Measurements from ENCODE around the gene F10.

Gene F10

DNA sequence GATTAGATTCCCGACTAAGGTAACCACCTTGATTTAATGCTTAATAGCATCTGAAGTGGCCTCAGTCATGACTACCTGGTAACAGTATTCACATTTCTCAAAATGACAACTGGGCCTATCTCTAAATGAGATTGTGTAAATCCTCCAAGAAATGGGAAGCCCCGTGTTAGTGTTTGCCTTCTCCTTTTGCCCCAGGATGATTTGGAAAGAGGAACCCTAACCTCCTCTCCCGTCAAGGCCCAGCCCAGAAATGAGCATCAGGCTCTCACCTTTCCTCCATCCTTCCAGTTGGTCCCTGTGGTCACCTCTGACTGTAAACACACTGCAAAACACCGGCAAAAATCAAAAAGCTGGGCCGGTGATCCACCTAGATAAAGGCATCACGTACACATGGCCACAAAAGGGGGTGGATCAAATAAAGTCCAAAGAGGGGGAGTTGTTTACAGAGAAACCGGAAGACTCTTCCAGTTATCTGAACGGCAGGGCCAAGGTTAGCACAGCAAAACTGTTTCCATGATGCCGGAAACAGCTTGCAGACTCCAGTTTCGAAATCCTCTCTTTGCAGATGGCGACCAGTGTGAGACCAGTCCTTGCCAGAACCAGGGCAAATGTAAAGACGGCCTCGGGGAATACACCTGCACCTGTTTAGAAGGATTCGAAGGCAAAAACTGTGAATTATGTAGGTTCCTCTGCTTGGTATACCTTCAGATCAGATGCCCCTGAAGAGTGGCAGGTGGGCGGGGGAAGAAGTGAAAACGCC lies 16.4 kb downstream of the F10 start:
- DNase-seq (ENCODE audit: low spot score): no peak

- no peak for DNase-seq (ENCODE audit: low spot score)
Observed at GRCh38 chr13:113139577-113139976, 17.0 kb downstream of the F10 start.

GRCh38 chr13:113140677-113141600 lies 18.3 kb downstream of the F10 start:
- no peak for DNase-seq (ENCODE audit: low spot score)

DNA sequence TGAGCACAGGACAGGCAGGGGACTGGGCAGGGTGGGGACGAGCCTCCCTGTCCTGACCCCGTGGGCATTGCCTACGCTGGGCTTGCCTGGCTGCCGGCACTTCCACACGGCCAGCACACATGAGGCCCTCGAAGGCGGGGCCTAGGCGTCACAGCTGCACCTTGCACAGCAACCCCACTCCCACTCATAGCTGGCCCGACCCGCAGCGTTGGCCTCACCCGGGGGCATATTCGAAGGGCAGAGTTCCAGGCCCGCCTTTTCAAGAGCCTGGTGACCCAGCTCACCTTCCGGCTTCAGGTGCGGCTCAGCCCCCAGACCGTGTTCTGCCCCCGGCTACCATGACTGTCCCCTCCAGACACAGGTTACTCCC lies 19.0 kb downstream of the F10 start:
- no peak for DNase-seq (ENCODE audit: low spot score)

DNA sequence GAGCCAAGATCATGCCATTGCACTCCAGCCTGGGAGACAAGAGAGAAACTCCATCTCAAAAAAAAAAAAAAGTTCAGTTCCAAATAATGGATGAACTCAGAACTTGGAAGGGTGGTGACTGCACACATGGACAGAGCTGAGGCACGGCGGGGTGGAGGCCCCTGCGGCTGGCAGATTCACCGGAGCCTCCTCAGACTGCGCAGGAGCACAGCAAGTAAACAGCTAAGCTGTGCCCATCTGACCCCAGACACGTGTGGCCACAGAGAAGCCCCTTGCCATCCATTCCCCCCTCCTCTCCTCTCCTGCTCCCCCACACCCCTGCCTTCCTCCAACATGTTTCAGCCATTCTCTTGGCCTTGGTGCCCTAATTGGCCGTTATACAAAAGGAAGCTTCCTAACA lies 20.3 kb downstream of the F10 start:
- DNase-seq (ENCODE audit: low spot score): no peak

DNA sequence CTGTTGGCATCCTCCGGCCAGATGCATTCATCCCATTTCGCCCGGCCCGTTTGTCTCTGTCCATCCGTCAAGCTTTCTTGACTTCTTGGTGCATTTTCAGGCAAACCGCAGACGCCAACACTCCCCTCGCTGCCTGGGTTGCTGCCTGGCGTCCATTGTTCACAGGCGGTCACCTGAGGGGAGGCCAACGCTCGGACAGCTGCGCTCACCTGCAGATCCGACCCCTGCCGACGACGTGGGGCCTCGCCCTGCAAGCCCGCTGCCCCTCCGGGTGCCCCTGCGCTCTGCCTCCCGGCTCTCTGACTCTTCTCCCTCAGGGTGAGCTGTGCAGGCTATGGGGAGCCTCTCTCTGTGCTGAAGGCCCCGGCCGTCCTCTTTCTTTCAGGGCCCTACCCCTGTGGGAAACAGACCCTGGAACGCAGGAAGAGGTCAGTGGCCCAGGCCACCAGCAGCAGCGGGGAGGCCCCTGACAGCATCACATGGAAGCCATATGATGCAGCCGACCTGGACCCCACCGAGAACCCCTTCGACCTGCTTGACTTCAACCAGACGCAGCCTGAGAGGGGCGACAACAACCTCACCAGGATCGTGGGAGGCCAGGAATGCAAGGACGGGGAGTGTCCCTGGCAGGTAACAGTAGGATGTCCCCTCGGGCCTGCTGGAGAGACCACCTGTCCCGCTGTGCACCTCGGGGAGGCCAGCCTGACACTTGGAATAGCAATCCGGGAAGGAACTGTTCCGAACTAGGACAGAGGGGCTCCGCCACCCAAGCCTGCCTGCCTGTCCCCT lies 21.1 kb downstream of the F10 start:
- DNase-seq (ENCODE audit: low spot score): no peak

DNA sequence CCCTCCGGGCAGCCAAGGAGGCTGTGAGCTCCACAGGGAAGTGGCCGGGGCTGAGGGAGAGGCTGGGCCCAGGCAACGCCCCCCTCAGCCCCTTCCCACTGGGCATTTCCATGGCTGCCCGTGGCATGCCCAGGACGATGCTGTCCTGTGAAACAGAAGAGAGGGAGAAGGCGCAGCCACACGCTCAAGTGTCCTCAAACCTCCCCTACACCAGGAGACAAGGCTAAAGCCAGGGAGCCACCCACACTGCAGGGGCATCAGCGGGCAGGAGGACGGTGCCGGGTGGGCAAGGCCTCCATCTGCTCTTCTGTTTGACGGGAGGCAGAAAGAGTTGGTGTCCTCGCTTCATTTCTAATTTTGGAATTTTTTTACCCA lies 21.6 kb downstream of the F10 start:
- no peak for DNase-seq (ENCODE audit: low spot score)

- DNase-seq (ENCODE audit: low spot score): no peak
Observed at GRCh38 chr13:113145496-113145895, 22.9 kb downstream of the F10 start.

- DNase-seq (ENCODE audit: low spot score): no peak
Observed at GRCh38 chr13:113145911-113146598, 23.5 kb downstream of the F10 start.

GRCh38 chr13:113146750-113147149 lies 24.2 kb downstream of the F10 start:
- DNase-seq (ENCODE audit: low spot score): no peak

GRCh38 chr13:113147206-113147605 lies 24.6 kb downstream of the F10 start:
- DNase-seq (ENCODE audit: low spot score): no peak

DNA sequence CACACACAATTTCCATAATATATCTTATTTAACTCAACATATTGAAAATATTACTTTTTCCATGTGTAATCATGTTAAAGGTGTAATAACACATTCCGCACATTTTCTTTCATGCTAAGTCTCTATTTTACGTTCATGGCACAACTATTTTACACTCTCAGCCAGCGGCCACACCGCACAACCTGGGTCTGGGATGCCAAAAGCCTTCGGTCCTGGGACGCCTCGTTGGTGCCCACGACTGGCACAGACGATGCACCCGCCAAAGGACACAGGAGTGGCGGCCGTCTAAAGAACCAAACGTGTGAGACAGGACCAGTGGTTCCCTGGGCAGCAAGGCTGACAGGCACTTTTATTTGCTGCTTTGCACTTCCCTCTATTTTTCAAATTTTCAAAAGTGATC lies 25.8 kb downstream of the F10 start:
- no peak for DNase-seq (ENCODE audit: low spot score)

DNA sequence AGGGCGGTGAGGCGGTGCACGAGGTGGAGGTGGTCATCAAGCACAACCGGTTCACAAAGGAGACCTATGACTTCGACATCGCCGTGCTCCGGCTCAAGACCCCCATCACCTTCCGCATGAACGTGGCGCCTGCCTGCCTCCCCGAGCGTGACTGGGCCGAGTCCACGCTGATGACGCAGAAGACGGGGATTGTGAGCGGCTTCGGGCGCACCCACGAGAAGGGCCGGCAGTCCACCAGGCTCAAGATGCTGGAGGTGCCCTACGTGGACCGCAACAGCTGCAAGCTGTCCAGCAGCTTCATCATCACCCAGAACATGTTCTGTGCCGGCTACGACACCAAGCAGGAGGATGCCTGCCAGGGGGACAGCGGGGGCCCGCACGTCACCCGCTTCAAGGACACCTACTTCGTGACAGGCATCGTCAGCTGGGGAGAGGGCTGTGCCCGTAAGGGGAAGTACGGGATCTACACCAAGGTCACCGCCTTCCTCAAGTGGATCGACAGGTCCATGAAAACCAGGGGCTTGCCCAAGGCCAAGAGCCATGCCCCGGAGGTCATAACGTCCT lies 26.4 kb downstream of the F10 start:
- DNase-seq (ENCODE audit: low spot score): no peak

DNA sequence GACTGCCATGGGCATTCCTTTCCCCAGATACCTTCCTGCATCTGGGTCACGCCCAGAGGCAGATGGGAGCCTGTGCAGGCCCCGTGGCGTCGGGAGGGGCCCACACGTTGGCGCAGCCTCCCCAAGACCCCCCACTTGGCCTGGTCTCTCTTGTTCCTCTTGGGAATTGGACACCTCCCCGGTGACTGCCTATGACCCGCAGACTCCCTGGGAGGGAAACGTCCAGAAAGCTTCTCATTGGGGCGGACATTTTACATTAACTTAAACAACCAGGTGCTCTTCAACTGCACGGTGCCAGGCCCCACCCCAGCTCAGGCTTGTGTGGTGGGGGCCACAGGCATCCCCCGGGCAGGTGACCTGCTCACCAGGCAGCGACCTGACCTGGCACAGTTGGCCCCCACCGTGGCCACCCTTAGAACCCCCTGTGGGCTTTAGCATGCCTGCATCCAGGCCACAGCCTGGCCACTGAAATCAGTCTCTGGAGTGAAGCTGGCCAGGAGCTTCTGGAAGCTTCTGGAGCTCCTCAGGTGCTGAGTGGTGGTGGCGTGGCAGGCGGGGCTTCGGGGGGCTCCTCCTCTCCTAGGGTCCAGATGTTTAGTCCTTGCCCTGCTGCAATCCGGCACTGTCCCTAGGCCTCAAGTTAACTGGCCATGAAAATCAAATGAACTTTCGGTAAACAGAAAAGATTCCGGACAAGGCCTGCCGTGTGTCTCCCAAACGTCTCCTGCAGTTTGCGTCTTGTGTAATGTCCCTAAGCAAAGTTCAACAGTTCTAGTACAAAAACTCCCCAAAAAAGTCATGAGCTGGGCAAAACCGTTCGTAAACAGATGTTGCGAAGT lies 27.3 kb downstream of the F10 start:
- no peak for DNase-seq (ENCODE audit: low spot score)

DNA sequence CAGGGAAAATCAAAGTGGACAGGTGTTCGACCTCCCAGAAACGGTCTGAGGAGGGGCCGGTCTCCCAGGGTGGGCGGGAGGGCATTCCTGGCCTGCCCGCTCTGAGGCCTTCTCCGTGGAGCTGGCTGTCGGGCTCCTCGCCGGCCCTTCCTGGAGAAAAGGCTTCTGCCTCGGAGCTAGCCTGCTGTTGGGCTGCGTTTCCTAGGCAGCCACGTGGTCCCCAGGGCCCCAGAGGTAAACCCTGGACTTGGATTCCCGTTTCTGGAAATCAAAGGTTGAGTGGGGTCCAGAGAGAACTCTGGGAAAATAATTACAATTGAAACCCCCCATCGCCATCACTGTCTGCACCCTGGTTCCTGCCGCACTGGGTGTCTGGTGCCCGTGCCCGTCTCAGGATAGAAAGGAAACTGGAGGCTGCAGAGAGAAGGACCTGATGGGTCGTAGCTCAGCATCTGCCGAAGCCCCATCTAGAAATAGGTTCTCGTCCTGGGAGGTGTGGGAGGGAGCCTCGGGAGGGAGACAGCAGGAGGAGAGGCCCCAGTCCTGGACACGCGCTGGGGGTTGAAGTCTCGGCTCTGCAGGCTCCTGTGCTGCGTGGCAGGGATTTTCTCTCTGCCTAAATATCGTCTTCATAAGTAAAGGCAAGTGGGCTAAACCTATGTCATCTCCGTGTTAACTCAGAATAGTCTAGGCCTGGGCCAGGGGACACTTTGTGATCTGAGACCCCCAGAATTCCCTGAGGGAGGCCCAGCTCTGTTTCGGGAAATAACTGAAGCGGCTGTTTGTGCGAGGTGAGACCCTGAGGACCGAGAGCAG lies 28.2 kb downstream of the F10 start:
- no peak for DNase-seq (ENCODE audit: low spot score)

DNA sequence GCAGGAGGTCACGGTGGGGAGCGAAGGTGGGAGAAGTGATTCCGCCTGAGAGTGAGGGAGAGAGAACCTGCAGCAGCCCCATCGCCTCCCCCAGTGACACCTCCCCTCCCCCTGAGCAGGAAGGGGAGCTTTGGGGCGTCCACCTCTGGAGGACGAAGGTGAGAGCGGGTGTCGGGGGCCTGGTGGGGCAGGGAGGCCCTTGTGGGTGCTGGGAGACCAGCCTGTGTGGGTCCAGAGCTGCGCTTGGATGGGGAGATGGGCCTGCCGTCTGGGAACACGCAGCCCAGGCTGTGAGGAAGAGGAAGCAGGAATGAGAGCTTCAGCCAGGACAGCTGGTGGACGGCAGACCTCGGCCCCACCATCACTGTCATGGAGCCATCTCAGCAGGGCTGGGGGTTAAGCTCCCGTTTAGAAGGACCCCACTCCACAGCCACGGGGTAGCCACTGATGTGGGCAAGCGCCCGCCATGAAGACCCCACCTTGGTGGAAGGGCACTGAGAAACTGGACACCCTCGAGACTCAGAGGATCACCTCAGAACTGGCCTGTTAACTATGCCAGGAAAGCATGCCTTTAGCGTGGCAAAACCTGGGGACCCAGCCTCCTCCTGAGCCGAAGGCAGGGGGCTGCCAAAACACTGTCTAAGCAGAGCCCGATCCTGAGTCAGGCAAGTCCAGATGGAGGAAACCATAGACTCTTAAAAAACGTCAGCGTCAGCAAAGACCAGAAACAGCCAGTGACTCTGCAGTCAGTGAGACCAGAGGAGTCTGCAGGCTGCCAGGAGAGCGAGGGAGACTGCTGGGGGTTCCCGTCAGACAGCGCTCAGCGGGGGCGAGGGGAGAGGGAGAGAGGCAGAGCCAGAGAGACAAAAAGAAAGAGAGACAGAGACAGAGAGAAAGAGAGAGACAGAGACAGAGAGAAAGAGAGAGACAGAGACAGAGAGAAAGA lies 29.4 kb downstream of the F10 start:
- no peak for DNase-seq (ENCODE audit: low spot score)

DNA sequence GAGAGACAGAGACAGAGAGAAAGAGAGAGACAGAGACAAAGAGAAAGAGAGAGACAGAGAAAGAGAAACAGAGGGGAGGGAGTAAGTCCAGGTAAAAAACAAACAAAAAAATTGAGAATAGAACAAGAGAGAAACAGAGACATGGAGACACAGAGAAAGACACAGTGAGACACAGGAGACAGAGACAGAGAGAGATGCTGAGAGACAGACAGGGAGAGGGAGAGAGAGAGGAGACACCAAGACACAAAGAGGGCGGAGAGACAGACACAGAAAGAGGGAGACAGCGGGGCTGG lies 30.0 kb downstream of the F10 start:
- DNase-seq (ENCODE audit: low spot score): no peak

DNA sequence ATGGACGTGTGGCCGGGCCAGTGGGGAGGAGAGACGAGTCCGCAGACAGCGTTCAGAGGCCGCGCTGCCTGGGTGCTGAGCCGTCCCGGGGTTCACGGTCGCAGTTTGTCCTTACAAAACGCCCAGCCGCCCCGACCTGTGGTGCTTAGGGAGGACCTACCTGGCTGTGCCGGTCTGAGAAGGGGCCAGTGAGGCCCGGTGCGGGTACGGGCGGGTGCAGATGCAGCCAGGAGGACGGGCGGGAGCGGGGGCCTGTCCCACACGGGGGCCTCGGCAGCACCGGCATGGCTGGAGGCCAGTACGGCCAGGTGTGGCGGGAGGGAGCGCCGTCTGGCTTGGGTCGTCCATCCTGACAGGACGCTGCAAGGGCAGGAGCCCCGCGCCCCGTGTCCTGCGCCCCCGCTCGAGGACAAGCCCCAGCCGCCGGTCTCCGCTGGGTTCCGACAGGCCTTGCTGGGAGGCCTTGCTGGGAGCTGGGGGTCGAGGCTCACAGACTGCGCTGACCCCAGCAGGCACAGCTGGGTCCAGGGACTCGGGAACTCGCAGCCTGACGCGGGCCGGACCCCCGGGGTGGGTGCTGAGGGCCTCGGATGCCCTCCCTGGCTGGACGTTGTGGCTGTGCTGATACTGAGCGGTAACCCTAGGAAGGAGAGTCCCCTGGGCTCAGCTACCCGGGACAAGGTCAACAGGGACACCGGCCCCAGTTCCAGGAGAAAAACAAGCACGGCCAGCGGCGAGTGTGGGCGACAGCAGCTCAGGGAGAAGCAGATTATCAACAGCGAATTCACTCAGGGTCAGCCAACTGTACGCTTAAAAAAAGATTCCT lies 30.6 kb downstream of the F10 start:
- DNase-seq (ENCODE audit: low spot score): no peak
